Activated gamma-delta T cell treated with anti-CD3 and anti-CD28 coated beads, Interleukin-2, amount 50 U/mL, for 16 hours (primary cell): ENCODE measurements around the gene CEACAM5.
"Not testable (repeated sequence)": the region's sequence is repeated elsewhere in the genome, so short reads cannot be mapped to it uniquely, and the experiment has no call there.

Experiments
- DNase-seq: peaks from one replicate; pipeline ENCODE4 v3.0.0-alpha.2; 2020; ENCODE audit warnings: low read depth

The CEACAM5 gene

DNA sequence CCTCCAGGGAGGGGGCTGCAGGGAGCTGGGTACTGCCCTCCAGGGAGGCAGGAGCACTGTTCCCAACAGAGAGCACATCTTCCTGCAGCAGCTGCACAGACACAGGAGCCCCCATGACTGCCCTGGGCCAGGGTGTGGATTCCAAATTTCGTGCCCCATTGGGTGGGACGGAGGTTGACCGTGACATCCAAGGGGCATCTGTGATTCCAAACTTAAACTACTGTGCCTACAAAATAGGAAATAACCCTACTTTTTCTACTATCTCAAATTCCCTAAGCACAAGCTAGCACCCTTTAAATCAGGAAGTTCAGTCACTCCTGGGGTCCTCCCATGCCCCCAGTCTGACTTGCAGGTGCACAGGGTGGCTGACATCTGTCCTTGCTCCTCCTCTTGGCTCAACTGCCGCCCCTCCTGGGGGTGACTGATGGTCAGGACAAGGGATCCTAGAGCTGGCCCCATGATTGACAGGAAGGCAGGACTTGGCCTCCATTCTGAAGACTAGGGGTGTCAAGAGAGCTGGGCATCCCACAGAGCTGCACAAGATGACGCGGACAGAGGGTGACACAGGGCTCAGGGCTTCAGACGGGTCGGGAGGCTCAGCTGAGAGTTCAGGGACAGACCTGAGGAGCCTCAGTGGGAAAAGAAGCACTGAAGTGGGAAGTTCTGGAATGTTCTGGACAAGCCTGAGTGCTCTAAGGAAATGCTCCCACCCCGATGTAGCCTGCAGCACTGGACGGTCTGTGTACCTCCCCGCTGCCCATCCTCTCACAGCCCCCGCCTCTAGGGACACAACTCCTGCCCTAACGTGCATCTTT lies 7.8 kb upstream of the CEACAM5 start:
- DNase-seq = no peak

DNA sequence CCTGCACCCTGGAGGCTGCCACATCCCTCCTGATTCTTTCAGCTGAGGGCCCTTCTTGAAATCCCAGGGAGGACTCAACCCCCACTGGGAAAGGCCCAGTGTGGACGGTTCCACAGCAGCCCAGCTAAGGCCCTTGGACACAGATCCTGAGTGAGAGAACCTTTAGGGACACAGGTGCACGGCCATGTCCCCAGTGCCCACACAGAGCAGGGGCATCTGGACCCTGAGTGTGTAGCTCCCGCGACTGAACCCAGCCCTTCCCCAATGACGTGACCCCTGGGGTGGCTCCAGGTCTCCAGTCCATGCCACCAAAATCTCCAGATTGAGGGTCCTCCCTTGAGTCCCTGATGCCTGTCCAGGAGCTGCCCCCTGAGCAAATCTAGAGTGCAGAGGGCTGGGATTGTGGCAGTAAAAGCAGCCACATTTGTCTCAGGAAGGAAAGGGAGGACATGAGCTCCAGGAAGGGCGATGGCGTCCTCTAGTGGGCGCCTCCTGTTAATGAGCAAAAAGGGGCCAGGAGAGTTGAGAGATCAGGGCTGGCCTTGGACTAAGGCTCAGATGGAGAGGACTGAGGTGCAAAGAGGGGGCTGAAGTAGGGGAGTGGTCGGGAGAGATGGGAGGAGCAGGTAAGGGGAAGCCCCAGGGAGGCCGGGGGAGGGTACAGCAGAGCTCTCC lies 6.9 kb upstream of the CEACAM5 start:
- no peak for DNase-seq

DNA sequence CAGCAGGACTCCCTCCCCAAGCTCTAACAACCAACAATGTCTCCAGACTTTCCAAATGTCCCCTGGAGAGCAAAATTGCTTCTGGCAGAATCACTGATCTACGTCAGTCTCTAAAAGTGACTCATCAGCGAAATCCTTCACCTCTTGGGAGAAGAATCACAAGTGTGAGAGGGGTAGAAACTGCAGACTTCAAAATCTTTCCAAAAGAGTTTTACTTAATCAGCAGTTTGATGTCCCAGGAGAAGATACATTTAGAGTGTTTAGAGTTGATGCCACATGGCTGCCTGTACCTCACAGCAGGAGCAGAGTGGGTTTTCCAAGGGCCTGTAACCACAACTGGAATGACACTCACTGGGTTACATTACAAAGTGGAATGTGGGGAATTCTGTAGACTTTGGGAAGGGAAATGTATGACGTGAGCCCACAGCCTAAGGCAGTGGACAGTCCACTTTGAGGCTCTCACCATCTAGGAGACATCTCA lies 6.2 kb upstream of the CEACAM5 start:
- no peak for DNase-seq

DNA sequence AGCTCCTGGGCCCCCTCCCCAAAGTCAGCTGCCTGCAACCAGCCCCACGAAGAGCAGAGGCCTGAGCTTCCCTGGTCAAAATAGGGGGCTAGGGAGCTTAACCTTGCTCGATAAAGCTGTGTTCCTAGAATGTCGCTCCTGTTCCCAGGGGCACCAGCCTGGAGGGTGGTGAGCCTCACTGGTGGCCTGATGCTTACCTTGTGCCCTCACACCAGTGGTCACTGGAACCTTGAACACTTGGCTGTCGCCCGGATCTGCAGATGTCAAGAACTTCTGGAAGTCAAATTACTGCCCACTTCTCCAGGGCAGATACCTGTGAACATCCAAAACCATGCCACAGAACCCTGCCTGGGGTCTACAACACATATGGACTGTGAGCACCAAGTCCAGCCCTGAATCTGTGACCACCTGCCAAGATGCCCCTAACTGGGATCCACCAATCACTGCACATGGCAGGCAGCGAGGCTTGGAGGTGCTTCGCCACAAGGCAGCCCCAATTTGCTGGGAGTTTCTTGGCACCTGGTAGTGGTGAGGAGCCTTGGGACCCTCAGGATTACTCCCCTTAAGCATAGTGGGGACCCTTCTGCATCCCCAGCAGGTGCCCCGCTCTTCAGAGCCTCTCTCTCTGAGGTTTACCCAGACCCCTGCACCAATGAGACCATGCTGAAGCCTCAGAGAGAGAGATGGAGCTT lies 4.7 kb upstream of the CEACAM5 start:
- DNase-seq = no peak

DNA sequence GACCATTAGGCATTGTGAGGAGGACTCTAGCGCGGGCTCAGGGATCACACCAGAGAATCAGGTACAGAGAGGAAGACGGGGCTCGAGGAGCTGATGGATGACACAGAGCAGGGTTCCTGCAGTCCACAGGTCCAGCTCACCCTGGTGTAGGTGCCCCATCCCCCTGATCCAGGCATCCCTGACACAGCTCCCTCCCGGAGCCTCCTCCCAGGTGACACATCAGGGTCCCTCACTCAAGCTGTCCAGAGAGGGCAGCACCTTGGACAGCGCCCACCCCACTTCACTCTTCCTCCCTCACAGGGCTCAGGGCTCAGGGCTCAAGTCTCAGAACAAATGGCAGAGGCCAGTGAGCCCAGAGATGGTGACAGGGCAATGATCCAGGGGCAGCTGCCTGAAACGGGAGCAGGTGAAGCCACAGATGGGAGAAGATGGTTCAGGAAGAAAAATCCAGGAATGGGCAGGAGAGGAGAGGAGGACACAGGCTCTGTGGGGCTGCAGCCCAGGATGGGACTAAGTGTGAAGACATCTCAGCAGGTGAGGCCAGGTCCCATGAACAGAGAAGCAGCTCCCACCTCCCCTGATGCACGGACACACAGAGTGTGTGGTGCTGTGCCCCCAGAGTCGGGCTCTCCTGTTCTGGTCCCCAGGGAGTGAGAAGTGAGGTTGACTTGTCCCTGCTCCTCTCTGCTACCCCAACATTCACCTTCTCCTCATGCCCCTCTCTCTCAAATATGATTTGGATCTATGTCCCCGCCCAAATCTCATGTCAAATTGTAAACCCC lies 2.8 kb upstream of the CEACAM5 start:
- DNase-seq = no peak

DNA sequence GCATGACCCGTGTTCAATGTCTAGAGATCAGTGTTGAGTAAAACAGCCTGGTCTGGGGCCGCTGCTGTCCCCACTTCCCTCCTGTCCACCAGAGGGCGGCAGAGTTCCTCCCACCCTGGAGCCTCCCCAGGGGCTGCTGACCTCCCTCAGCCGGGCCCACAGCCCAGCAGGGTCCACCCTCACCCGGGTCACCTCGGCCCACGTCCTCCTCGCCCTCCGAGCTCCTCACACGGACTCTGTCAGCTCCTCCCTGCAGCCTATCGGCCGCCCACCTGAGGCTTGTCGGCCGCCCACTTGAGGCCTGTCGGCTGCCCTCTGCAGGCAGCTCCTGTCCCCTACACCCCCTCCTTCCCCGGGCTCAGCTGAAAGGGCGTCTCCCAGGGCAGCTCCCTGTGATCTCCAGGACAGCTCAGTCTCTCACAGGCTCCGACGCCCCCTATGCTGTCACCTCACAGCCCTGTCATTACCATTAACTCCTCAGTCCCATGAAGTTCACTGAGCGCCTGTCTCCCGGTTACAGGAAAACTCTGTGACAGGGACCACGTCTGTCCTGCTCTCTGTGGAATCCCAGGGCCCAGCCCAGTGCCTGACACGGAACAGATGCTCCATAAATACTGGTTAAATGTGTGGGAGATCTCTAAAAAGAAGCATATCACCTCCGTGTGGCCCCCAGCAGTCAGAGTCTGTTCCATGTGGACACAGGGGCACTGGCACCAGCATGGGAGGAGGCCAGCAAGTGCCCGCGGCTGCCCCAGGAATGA lies 1.5 kb upstream of the CEACAM5 start:
- DNase-seq = peak; percentile 43

DNA sequence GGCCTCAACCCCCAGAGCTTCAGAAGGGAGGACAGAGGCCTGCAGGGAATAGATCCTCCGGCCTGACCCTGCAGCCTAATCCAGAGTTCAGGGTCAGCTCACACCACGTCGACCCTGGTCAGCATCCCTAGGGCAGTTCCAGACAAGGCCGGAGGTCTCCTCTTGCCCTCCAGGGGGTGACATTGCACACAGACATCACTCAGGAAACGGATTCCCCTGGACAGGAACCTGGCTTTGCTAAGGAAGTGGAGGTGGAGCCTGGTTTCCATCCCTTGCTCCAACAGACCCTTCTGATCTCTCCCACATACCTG lies 969 bp upstream of the CEACAM5 start:
- no peak for DNase-seq

DNA sequence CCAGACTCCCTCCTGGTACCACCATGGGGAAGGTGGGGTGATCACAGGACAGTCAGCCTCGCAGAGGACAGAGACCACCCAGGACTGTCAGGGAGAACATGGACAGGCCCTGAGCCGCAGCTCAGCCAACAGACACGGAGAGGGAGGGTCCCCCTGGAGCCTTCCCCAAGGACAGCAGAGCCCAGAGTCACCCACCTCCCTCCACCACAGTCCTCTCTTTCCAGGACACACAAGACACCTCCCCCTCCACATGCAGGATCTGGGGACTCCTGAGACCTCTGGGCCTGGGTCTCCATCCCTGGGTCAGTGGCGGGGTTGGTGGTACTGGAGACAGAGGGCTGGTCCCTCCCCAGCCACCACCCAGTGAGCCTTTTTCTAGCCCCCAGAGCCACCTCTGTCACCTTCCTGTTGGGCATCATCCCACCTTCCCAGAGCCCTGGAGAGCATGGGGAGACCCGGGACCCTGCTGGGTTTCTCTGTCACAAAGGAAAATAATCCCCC lies 505 bp upstream of the CEACAM5 start:
- no peak for DNase-seq

- not testable (repeated sequence) for DNase-seq
Measured at GRCh38 chr19:41709516-41709915, 1.1 kb downstream of the CEACAM5 start.

GRCh38 chr19:41709951-41710645 lies 1.7 kb downstream of the CEACAM5 start:
- no peak for DNase-seq

GRCh38 chr19:41711376-41712261 lies 3.2 kb downstream of the CEACAM5 start:
- no peak for DNase-seq

- no peak for DNase-seq
Measured at GRCh38 chr19:41714598-41714997, 6.2 kb downstream of the CEACAM5 start.

DNA sequence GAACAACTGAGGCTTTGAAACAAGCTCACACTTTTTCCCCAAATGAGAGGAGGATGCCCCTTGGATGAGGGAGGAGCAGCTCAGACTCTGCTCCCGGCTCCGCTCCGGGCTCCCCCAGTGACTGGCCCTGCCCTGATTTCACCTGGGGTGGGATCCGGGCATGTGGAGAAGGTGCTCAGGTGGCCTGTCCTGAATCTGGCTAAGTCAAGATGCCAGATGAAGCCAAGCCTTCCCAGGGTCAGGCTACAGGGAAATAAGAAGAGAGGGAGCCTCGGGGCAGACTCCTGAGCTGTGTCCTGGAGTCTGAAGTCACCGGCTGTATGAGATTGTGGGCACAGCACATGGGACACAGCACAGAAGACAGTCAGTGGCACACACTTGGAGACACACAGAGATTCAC lies 10.3 kb downstream of the CEACAM5 start:
- DNase-seq = no peak

GRCh38 chr19:41720103-41720502 lies 11.7 kb downstream of the CEACAM5 start:
- DNase-seq = no peak

- DNase-seq = no peak
Measured at GRCh38 chr19:41726493-41726892, 18.1 kb downstream of the CEACAM5 start.

- no peak for DNase-seq
Measured at GRCh38 chr19:41734156-41734555, 25.7 kb downstream of the CEACAM5 start.

DNA sequence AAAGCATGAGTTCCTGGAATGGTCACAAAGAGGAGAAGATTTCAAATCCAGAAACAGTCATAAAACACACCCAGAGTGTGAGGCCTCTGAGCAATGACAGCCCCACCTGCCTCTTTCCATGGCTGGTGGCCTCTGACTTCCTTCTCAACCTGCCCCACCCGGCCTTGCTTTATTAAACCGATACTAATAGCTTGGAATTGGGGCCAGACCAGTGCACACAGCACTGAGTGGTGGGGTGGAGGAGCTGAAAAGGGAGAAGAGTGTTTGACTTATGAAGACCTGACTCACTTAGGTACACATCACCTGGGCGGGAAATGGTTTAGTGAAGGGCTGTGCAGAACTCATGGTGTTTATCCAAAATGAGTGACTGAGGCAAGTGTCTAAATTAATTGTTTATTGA lies 26.2 kb downstream of the CEACAM5 start:
- DNase-seq = no peak

DNA sequence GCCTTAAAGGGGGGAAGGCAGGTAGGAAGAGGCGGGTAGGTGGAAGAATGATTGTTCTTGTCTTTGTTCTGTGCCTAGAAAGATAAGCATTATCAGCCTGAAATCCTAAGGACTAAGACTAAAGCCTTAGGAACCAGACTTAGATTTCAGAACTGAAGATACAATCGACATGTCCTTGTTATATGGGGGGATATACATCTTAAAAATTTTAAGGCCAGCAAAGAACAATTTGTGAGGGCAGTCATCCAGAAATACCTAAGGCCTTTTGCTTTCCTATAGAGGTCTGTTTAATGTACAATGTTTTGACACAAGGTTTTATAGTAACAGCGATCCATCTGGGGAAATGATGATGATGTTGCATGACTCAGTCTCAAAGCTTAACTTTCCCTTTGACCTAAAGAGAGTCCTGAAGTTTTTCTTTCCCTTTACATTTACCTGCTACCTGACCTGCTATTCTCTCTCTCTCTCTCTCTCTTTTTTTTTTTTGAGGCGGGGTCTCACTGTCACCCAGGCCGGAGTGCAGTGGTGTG lies 26.7 kb downstream of the CEACAM5 start:
- no peak for DNase-seq

DNA sequence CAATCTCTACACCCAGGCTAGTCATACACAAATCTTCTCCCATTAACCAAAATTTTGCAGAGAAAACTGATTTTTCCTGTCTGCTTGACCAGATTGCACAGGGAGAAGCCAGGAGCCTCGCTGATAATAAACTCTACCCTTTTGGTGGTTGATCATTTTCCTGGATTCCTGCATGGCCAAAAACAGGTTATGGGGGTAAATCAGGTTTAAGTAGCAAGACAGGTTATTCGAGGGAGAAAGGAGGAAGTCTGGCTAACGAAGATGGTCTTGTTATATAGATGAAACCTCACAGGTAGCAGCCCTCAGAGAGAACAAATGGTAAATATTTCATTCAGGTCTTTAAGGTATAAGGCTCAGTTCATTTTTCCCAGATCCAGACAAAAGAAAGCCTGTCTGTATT lies 30.9 kb downstream of the CEACAM5 start:
- DNase-seq = no peak
